Kidney (tissue), 14 donors: Measurements from ENCODE around the gene MYRFL. TPM values are rescaled to one million over a fixed set of nuclear protein-coding genes. Genes with fewer than 3 reads are reported as not detected.

ENCODE experiments used
- DNase-seq, 5 donors: peaks; one replicate each; pipeline ENCODE4 v3.0.0-alpha.2; 2013 to 2020
- FAIRE-seq: peaks from 2 replicates; lab custom pipeline; 2012; peaks lifted over from hg19 to GRCh38; lab: Jason Lieb, UNC
- H3K27ac ChIP-seq, 2 donors: one replicate each; pipeline ENCODE4 v1.7.0; 2013; ENCODE audit warnings: low read depth in 2 of 2, low read length in 2 of 2, inconsistent platforms in 1 of 2
- H3K27me3 ChIP-seq: one replicate; pipeline ENCODE4 v1.7.1; 2013; ENCODE audit warnings: low read length, inconsistent platforms; ENCODE audit not compliant: control insufficient read depth, insufficient read depth
- H3K36me3 ChIP-seq, 3 donors: one replicate each; pipeline versions ENCODE4 v1.7.0 to v1.7.1; 2013; ENCODE audit warnings: low read length in 3 of 3, control low read depth in 1 of 3, inconsistent platforms in 1 of 3; ENCODE audit not compliant: insufficient read depth in 3 of 3, control insufficient read depth in 2 of 3
- H3K4me1 ChIP-seq, 3 donors: one replicate each; pipeline versions ENCODE4 v1.7.0 to v1.7.1; 2013; ENCODE audit warnings: low read length in 3 of 3, inconsistent platforms in 1 of 3, low read depth in 1 of 3; ENCODE audit not compliant: control insufficient read depth in 2 of 3, insufficient read depth in 2 of 3
- H3K4me3 ChIP-seq, 3 donors: one replicate each; pipeline versions ENCODE4 v1.7.0 to v1.8.1; 2013; ENCODE audit warnings: low read length in 3 of 3, control low read depth in 1 of 3, inconsistent platforms in 1 of 3
- H3K9ac ChIP-seq, 3 donors: one replicate each; pipeline versions ENCODE4 v1.7.0 to v1.7.1; 2013; ENCODE audit warnings: low read length in 3 of 3, control low read depth in 1 of 3, inconsistent platforms in 1 of 3
- H3K9me3 ChIP-seq, 3 donors: one replicate each; pipeline versions ENCODE4 v1.7.0 to v1.7.1; 2013; ENCODE audit warnings: low read length in 3 of 3, control low read depth in 1 of 3, inconsistent platforms in 1 of 3; ENCODE audit not compliant: control insufficient read depth in 2 of 3, insufficient read depth in 1 of 3
- CTCF ChIP-seq: IDR thresholded peaks from 3 replicates; pipeline ENCODE4 v1.5.1; 2012; ENCODE audit warnings: mild to moderate bottlenecking, moderate library complexity, borderline replicate concordance; ENCODE audit not compliant: insufficient read depth; ENCODE audit errors: extremely low read depth
- intact Hi-C: fragments of 100-400 bp; cut with DNase I; formaldehyde crosslinking; loops from one replicate; pipeline ENCODE4 v1.11.1; 2022
- polyA plus RNA-seq: library from polyadenylated mRNA; stranded (reverse); fragments of 350-450 nt; fragmentation: Illumina TruSeq; extraction: RNeasy Lipid Tissue Mini Kit (QIAGEN cat#74804); gene quantifications from one replicate; pipeline ENCODE4 v1.2.3, GENCODE V29; 2014; ENCODE audit warnings: low read depth, low replicate concordance; ENCODE audit not compliant: insufficient read depth
- total RNA-seq: library from RNA; stranded (reverse); fragmentation: NEBNext Ultra II Directional; extraction: Animal tissue kit (Norgen Biotek cat#: 25700); gene quantifications from one replicate; pipeline ENCODE4 v1.2.1, GENCODE V29; 2021
- donor health status: control.
- donor health status: control.
- donor health status: control.
- donor health status: control.
- donor health status: control.
- donor health status: DM: yes; HTN: yes; CAD: no.
- donor health status: Normal renal cell carcinoma (clear cell type).

MYRFL gene
- total and polyA plus RNA-seq, 2 donors from 2014 or later: 0.82 to 1.6 TPM

DNA sequence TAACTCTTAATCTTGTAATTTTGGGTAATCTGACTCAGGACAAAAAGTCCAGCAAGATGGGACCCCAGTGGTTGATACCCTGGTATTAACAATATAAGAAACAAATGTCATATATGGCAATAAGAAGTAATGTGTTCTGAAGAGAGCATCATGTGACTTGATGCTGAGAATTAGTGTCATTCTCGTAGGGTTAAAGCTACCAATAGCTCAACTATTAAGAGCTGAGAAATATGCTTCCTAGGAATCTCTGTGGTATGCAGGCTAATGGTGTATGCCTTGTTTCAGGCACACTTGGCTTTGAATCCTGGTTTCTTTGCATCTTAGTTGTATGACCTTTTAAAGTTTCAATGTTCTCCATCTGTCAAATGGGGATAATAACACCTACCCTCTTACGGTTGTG, 9.1 kb downstream of the MYRFL start:
- Histone ChIP-seq H3K4me3 (no peak overlapping the region), H3K4me1 (peaks cover 0 to 6% (median 6%) of the 10 kb centered on the region in 3 donors), H3K27me3 (no peaks in the 10 kb centered on the region), H3K9ac (no peak overlapping the region), H3K9me3 (no peaks in the 10 kb centered on the region), H3K27ac (no peak overlapping the region), H3K36me3 (no peaks in the 10 kb centered on the region)
- TF ChIP-seq CTCF: no peak
- FAIRE-seq: no peak
- peak in 2 of 5 donors; percentile 44 to 46 for DNase-seq
- intact Hi-C loops: no loop called here

DNA sequence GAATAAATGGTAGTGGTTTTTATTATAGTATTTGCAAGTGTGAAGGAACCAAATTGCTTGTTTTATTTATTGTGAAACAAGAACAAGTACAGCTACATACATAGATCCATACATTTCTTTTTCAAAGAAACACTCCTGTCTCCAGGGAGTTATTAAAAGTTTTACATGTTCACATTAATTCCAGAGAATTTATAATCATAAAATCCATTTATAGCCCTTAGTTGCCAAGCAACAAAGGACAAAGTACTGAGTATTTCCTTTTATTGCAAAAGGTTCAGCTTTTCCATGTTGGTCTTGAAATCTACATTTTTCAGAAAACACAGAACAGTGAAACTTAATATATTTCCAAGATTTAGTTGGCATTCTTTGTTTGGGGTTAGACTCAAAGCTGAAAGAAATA, 9.5 kb downstream of the MYRFL start:
- no peaks in the 10 kb centered on the region for H3K9me3 ChIP-seq
- no peaks in the 10 kb centered on the region for H3K36me3 ChIP-seq
- no peak for TF ChIP-seq CTCF
- H3K4me3 ChIP-seq: no peak overlapping the region
- no peaks in the 10 kb centered on the region for H3K27me3 ChIP-seq
- H3K27ac ChIP-seq: no peak overlapping the region
- intact Hi-C loops: no loop called here
- H3K4me1 ChIP-seq: peaks cover 0 to 6% (median 6%) of the 10 kb centered on the region in 3 donors
- FAIRE-seq: no peak
- H3K9ac ChIP-seq: no peak overlapping the region
- DNase-seq: peak in 2 of 5 donors; percentile 19 to 48

GRCh38 chr12:69835081-69835480, 10.1 kb downstream of the MYRFL start:
- Histone ChIP-seq H3K36me3 (no peaks in the 10 kb centered on the region), H3K27ac (no peak overlapping the region), H3K27me3 (no peaks in the 10 kb centered on the region), H3K4me3 (no peak overlapping the region), H3K4me1 (peaks cover 0 to 6% (median 6%) of the 10 kb centered on the region in 3 donors), H3K9ac (no peak overlapping the region), H3K9me3 (no peaks in the 10 kb centered on the region)
- intact Hi-C loops: no loop called here
- DNase-seq (peak in 1 of 5 donors; percentile 2), FAIRE-seq (no peak)
- no peak for TF ChIP-seq CTCF

GRCh38 chr12:69836015-69836414, 11.0 kb downstream of the MYRFL start:
- H3K4me1 ChIP-seq: peaks cover 0 to 14% (median 6%) of the 10 kb centered on the region in 3 donors
- H3K9me3 ChIP-seq: no peaks in the 10 kb centered on the region
- H3K36me3 ChIP-seq: no peaks in the 10 kb centered on the region
- no peak overlapping the region for H3K4me3 ChIP-seq
- DNase-seq (no peak), FAIRE-seq (no peak)
- H3K27me3 ChIP-seq: no peaks in the 10 kb centered on the region
- intact Hi-C loops: no loop called here
- TF ChIP-seq CTCF: no peak
- H3K27ac ChIP-seq: no peak overlapping the region
- H3K9ac ChIP-seq: no peak overlapping the region
